HepG2 (cell line): ENCODE data around the gene TCFL5. TPM values are rescaled to one million over a fixed set of nuclear protein-coding genes. Genes with fewer than 3 reads are reported as not detected.

Experiments used
- DNMT1 ChIP-seq: sonication (generic); formaldehyde crosslinking; IDR thresholded peaks from 2 replicates; pipeline ENCODE4 v1.5.1; 2020; ENCODE audit warnings: mild to moderate bottlenecking, missing genetic modification reagents
- GABPB1 ChIP-seq: IDR thresholded peaks from 2 replicates; pipeline ENCODE4 v1.6.1; 2016; ENCODE audit warnings: mild to moderate bottlenecking, missing genetic modification reagents, moderate library complexity, missing compliant biosample characterization
- MBNL3 ChIP-seq: fragments of 250-450 bp; sonication (Bioruptor Pico); conservative IDR thresholded peaks from 2 replicates; pipeline ENCODE4 v1.8.0; 2022; ENCODE audit warnings: mild to moderate bottlenecking, inconsistent platforms
- SCMH1 ChIP-seq: sonication (generic); formaldehyde crosslinking; IDR thresholded peaks from 2 replicates; pipeline ENCODE4 v1.9.0; 2021; ENCODE audit warnings: missing genetic modification reagents, mild to moderate bottlenecking, borderline replicate concordance
- SRF ChIP-seq: IDR thresholded peaks from 2 replicates; pipeline ENCODE4 v1.6.1; 2011; ENCODE audit warnings: mild to moderate bottlenecking, low read depth, low read length, moderate library complexity
- ZC3H4 ChIP-seq: sonication (generic); formaldehyde crosslinking; IDR thresholded peaks from 2 replicates; pipeline ENCODE4 v1.4.0; 2020; ENCODE audit warnings: missing genetic modification reagents, borderline replicate concordance
- ZFYVE20 ChIP-seq: sonication (generic); formaldehyde crosslinking; IDR thresholded peaks from 2 replicates; pipeline ENCODE4 v1.8.0; 2023; ENCODE audit warnings: low read depth, mild to moderate bottlenecking, moderate library complexity, missing genetic modification reagents, borderline replicate concordance
- ZNF143 ChIP-seq: sonication (generic); formaldehyde crosslinking; IDR thresholded peaks from 2 replicates; pipeline ENCODE4 v1.4.0; 2020; ENCODE audit warnings: missing genetic modification reagents
- ZNF251 ChIP-seq: sonication (generic); formaldehyde crosslinking; IDR thresholded peaks from 2 replicates; pipeline ENCODE4 v1.9.0; 2021; ENCODE audit warnings: mild to moderate bottlenecking, missing genetic modification reagents
- ZNF282 ChIP-seq: fragments of 450-650 bp; IDR thresholded peaks from 2 replicates; pipeline ENCODE4 v1.6.1; 2018; ENCODE audit not compliant: partially characterized antibody
- ZNF329 ChIP-seq: sonication (generic); formaldehyde crosslinking; IDR thresholded peaks from 2 replicates; pipeline ENCODE4 v1.9.0; 2021; ENCODE audit warnings: low read depth, mild to moderate bottlenecking, missing genetic modification reagents
- polyA plus RNA-seq, 8 experiments: library from polyadenylated mRNA; depleted of rRNA in 3 of 8; stranded (reverse) in 7 of 8; unstranded in 1 of 8; fragments of >200 nt; fragmentation: Illumina TruSeq in 4 of 8; extraction: Trizol in 4 of 8; gene quantifications; 2 replicates each; pipeline versions ENCODE4 v1.2.1 to v1.2.3, GENCODE V29; 2011 to 2016; ENCODE audit warnings: low read depth in 4 of 8, missing spikeins in 1 of 8, mixed read lengths in 1 of 8; ENCODE audit not compliant: insufficient read depth in 1 of 8
- total RNA-seq, 5 experiments: library from RNA; depleted of rRNA; stranded (reverse); fragments of >200 nt; fragmentation: Illumina TruSeq; extraction: Trizol; gene quantifications; 2 replicates each; pipeline ENCODE4 v1.2.3, GENCODE V29; 2016; ENCODE audit warnings: low read depth in 1 of 5
- TF ChIP-seq, protein P1 (sequence below): sonication (generic); formaldehyde crosslinking; conservative IDR thresholded peaks from 2 replicates; pipeline ENCODE4 v1.8.1; 2023; ENCODE audit warnings: missing genetic modification reagents
- TF ChIP-seq, protein P2 (sequence below): sonication (generic); formaldehyde crosslinking; IDR thresholded peaks from 2 replicates; pipeline ENCODE4 v1.4.0; 2020; ENCODE audit warnings: mild to moderate bottlenecking, missing genetic modification reagents
- TF ChIP-seq, protein P3 (sequence below): sonication (generic); formaldehyde crosslinking; IDR thresholded peaks from 2 replicates; pipeline ENCODE4 v1.9.0; 2021; ENCODE audit warnings: mild to moderate bottlenecking, missing genetic modification reagents
- TF ChIP-seq, protein P4 (sequence below): sonication (generic); formaldehyde crosslinking; IDR thresholded peaks from 2 replicates; pipeline ENCODE4 v1.8.1; 2023; ENCODE audit warnings: missing genetic modification reagents, inconsistent platforms, borderline replicate concordance

TCFL5 gene
- total and polyA plus RNA-seq, 2 of the 13 experiments (the other 11 are each of a cell fraction or from before 2014, with no cell fraction given) = 14.8 to 20.0 TPM

DNA sequence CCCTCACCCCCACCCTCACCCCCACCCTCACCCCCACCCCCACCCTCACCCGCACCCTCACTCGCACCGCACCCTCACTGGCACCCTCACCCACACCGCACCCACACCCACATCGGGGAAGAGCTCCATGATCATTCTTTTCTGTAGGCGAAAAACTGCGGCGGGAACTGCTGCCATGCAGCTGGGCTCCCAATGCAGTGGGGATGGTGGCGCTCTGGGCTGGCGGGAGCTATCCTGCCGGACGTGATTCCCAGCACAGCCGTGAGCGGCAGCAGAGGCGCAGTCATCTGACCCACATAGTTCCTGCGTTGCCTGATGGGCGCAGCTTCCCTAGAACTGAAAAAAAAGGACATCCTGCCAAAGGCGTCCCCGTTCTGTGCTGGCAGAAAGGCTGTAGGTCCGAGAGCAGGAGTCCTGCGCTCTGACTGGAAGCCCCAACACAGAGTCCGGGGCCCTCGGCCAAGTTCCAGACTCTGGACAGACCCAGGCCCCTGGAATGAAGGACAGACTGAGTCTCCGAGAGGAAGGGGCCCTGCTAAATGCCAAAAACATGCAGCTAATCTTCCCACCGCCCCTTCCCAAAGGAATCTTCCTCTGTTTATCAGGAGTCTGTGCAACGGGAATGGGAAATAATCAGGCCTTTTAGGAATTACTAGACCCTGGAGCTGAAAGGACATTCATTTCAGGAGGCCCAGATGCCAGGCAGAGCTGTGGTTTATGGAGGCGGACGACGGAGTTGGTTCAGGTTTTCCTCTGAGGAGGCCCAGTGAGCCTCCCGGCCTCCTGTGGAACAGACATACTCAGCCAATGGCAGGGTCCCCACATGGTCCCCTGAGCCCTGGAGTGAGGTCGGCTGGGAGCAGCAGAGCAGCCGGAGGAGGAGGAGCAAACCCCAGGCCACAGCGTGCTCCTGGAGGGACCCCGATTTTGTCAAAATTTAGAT lies 14.1 kb upstream of the TCFL5 start (continued):
- TF ChIP-seq, protein P1, sequence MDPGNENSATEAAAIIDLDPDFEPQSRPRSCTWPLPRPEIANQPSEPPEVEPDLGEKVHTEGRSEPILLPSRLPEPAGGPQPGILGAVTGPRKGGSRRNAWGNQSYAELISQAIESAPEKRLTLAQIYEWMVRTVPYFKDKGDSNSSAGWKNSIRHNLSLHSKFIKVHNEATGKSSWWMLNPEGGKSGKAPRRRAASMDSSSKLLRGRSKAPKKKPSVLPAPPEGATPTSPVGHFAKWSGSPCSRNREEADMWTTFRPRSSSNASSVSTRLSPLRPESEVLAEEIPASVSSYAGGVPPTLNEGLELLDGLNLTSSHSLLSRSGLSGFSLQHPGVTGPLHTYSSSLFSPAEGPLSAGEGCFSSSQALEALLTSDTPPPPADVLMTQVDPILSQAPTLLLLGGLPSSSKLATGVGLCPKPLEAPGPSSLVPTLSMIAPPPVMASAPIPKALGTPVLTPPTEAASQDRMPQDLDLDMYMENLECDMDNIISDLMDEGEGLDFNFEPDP (CRISPR knock-in tag) = no peak
- TF ChIP-seq ZC3H4 (CRISPR knock-in tag) (no peak), DNMT1 (no peak), ZNF329 (CRISPR knock-in tag) (no peak), GABPB1 (CRISPR knock-in tag) (peak; percentile 69), ZNF251 (peak; percentile 18; the same call in 1 of the 2 replicates), SCMH1 (CRISPR knock-in tag) (no peak), ZNF282 (no peak), SRF (no peak), ZFYVE20 (CRISPR knock-in tag) (no peak), ZNF143 (CRISPR knock-in tag) (peak; percentile 74), MBNL3 (CRISPR knock-in tag) (no peak)
- TF ChIP-seq, protein P2, sequence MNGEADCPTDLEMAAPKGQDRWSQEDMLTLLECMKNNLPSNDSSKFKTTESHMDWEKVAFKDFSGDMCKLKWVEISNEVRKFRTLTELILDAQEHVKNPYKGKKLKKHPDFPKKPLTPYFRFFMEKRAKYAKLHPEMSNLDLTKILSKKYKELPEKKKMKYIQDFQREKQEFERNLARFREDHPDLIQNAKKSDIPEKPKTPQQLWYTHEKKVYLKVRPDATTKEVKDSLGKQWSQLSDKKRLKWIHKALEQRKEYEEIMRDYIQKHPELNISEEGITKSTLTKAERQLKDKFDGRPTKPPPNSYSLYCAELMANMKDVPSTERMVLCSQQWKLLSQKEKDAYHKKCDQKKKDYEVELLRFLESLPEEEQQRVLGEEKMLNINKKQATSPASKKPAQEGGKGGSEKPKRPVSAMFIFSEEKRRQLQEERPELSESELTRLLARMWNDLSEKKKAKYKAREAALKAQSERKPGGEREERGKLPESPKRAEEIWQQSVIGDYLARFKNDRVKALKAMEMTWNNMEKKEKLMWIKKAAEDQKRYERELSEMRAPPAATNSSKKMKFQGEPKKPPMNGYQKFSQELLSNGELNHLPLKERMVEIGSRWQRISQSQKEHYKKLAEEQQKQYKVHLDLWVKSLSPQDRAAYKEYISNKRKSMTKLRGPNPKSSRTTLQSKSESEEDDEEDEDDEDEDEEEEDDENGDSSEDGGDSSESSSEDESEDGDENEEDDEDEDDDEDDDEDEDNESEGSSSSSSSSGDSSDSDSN (CRISPR knock-in tag) = peak; percentile 82
- TF ChIP-seq, protein P3, sequence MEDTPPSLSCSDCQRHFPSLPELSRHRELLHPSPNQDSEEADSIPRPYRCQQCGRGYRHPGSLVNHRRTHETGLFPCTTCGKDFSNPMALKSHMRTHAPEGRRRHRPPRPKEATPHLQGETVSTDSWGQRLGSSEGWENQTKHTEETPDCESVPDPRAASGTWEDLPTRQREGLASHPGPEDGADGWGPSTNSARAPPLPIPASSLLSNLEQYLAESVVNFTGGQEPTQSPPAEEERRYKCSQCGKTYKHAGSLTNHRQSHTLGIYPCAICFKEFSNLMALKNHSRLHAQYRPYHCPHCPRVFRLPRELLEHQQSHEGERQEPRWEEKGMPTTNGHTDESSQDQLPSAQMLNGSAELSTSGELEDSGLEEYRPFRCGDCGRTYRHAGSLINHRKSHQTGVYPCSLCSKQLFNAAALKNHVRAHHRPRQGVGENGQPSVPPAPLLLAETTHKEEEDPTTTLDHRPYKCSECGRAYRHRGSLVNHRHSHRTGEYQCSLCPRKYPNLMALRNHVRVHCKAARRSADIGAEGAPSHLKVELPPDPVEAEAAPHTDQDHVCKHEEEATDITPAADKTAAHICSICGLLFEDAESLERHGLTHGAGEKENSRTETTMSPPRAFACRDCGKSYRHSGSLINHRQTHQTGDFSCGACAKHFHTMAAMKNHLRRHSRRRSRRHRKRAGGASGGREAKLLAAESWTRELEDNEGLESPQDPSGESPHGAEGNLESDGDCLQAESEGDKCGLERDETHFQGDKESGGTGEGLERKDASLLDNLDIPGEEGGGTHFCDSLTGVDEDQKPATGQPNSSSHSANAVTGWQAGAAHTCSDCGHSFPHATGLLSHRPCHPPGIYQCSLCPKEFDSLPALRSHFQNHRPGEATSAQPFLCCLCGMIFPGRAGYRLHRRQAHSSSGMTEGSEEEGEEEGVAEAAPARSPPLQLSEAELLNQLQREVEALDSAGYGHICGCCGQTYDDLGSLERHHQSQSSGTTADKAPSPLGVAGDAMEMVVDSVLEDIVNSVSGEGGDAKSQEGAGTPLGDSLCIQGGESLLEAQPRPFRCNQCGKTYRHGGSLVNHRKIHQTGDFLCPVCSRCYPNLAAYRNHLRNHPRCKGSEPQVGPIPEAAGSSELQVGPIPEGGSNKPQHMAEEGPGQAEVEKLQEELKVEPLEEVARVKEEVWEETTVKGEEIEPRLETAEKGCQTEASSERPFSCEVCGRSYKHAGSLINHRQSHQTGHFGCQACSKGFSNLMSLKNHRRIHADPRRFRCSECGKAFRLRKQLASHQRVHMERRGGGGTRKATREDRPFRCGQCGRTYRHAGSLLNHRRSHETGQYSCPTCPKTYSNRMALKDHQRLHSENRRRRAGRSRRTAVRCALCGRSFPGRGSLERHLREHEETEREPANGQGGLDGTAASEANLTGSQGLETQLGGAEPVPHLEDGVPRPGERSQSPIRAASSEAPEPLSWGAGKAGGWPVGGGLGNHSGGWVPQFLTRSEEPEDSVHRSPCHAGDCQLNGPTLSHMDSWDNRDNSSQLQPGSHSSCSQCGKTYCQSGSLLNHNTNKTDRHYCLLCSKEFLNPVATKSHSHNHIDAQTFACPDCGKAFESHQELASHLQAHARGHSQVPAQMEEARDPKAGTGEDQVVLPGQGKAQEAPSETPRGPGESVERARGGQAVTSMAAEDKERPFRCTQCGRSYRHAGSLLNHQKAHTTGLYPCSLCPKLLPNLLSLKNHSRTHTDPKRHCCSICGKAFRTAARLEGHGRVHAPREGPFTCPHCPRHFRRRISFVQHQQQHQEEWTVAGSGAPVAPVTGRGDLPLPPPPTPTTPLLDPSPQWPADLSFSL (CRISPR knock-in tag) = no peak
- TF ChIP-seq, protein P4, sequence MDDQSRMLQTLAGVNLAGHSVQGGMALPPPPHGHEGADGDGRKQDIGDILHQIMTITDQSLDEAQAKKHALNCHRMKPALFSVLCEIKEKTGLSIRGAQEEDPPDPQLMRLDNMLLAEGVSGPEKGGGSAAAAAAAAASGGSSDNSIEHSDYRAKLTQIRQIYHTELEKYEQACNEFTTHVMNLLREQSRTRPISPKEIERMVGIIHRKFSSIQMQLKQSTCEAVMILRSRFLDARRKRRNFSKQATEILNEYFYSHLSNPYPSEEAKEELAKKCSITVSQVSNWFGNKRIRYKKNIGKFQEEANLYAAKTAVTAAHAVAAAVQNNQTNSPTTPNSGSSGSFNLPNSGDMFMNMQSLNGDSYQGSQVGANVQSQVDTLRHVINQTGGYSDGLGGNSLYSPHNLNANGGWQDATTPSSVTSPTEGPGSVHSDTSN (CRISPR knock-in tag) = no peak
